ENCODE data around the gene BACE1.

BACE1 gene

DNA sequence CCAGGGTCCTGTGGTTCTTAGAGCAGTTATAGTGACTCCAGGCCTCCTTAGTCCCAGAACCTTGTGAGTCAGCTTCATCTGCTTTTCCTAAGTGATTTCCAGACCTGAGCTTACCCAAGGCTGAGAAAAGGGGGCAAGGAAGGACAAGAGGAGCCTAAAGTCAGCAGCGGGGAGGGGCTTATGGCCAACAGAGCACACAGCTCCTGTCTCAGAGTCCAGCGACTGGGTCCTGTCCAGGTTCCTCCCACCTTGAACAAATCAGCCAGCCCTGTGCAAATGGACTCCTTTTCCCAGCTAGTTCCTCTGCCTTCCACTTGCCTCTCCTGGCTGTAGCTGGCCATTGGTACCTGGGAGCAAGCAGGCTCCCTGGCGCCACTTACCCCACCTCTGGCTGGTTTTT is 10.9 kb downstream of the BACE1 start:
- DNase-seq, result no peak

DNA sequence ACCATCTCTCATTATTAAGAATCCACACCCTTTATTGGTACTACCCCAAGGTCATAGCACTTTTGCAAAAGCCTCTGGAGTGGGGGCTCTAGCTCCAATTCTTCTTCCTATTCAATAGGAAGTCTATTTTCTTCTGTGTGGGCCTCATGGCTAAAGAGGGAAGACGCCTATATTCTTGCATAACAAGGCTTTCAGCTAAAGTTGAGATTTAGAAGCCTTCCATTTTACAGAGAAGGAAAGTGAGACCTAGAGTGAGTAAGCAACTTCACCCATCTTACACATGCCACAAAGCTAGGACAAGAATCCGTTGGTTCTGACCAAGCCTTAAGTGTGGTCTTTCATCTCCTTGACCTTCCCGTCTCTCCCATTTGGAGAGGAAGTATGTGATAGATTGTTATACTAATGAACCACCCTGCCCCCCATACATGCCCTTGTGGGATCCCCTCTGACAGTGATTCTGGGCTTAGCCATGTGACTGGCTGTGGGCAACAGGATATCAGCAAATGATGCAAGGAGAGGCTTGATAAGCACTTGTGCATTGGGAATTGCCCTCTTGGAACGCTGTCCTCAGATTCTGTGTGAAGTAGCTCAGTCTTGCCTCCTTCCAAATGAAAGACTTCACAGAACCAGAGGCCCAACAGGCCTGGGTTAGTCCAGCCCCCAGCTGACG is 12.3 kb downstream of the BACE1 start:
- peak in 2 of 3 donors; percentile 34 to 44 for DNase-seq

DNA sequence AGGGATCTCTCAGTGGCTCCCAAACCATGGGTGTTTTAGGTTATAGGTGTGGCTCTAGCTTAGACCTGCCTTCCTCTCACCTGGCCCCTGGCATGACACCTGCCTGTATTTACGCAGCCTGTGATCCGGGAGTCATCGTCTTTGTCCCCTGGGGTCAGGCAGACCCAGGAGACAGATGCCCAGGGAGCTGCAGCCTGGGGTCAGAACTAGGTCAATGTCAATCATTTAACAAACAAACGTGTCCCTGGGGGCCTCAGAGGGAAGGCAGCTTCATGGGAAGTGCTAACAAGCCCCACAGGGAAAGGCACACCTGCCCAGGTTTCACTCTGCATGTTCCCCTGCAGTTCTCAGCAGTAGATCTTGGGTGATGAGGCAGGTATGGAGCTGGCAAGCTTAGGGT is 13.0 kb downstream of the BACE1 start:
- no peak for DNase-seq

DNA sequence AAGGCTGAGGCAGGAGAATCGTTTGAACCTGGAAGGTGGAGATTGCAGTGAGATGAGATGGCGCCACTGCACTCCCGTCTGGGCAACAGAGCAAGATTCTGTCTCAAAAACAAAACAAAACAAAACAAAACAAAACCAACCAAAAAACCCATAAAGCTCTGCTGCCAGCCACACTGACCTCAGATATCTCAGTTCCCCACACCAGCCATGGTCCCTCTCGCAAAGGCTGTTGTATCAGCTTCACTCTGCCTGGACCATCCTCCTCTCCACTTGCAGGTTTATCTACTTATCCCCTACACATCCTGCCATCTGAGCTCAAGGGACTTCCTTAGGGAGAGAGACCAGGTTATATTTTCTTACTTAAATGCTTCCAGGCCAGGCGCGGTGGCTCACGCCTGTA is 13.8 kb downstream of the BACE1 start:
- DNase-seq, result no peak

DNA sequence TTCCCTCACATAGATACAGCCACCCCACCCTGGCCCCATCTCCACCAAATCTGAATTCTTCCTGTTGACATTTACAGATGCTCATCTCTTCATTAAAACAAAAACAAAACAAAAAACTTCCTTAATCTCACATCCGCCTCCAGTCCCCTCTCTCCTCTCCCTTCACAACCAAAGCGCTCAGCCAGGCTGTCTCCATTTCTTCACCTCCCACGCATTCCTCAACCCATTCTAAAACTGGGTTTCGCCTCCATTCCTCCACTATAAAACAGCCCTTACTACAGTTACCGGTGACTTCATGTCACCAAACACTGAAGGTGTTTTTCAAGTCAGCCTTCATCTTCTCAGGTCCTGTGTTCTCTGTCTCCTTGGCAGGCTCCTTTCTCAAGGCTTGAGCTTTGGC is 15.3 kb downstream of the BACE1 start:
- DNase-seq, result no peak

DNA sequence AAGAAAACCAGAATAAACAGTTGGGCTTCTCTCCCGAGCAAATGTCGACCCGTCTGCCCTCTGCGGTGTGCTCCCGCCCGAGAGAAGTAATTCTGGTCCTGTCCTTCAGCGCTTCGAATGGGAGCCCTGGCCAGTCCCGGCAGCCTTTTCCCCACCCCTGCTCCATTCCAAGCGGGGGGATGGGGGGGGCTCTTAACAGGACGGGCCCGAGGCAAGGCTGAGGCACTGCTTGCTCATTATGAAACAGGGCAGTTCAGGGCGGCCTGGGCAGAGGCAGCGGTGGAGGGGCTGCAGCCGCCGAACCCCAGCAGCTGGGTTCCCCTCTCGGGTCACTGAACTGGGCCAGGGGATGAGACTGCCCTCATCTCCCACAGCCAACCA is 15.8 kb downstream of the BACE1 start:
- no peak for DNase-seq

DNA sequence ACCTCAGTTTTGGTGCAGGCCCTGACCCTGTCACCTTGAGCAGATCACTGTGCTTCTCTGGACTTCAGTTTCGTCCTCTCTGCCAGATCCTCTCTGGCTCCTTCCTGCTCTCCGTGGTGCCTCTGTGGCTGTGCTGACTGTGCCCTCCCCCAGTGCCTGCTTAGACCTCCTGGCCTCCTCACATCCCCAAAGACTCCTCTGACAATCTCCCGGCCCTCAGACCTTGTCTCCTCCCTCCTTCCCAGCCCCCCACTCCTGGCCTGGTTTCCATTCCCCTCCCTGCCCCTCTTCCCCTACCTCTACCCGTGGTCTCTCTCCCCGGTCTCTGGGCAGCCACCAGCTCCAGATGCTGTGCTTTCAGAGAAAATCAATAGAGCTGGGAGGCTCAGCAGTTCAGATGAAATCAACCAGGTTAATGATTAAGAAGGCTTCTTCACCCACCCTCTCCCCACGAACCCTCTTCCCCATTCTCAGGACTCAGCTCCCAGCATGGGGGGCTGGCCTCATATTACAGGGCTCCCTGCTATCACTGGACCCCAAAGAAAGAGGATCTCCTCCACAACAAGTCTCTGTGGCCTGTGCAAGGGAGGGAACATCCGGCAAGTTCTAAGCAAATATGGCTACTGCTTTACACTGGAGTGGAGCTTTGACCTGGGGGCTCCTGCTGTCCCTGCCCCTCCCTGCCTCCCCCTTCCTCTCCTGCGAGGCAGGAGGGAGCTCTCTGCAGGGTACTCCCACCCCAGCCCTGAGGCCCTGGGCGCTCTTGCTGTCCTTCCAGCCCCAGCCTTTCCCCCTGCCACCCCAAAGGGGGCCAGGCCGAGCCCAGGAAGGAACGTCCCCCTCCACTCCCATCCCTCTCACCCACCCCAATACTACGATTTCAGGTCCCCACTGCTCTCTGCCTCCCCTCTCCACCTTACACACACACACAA is 16.4 kb downstream of the BACE1 start:
- no peak for DNase-seq

DNA sequence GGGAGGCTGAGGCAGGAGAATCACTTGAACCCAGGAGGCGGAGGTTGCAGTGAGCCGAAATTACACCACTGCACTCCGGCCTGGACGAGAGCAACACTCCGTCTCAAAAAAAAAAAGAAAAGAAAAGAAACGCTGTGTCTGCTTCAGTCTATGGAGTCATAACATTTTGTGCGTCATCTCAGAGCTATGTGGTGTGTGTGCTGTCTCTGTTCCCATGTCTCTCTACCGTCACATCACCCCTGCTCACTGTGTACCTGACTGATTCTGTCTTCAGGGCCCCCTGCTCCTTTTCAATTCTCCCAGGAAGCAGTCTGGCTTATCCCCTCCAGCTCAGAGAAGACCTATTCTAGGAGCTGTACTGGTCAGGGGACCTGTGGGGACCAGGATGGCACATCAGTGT is 17.9 kb downstream of the BACE1 start:
- no peak for DNase-seq

DNA sequence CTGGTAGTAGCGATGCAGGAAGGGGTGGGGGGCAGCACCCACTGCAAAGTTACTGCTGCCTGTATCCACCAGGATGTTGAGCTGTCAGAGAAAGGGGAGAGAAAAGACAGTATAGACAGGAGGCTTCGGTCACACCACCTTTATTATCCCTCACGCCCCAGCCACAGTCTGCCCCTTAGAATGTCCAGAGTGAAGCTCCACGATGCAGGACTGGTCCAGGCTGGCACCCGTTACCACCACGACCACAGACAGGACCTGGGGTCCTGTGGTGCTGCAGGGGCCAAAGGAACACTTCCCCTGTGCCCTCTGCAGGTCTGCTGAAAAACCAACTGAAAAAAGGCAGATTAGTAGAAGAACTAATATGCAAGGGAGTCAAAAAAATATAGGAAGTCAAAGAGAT is 19.2 kb downstream of the BACE1 start:
- no peak for DNase-seq

DNA sequence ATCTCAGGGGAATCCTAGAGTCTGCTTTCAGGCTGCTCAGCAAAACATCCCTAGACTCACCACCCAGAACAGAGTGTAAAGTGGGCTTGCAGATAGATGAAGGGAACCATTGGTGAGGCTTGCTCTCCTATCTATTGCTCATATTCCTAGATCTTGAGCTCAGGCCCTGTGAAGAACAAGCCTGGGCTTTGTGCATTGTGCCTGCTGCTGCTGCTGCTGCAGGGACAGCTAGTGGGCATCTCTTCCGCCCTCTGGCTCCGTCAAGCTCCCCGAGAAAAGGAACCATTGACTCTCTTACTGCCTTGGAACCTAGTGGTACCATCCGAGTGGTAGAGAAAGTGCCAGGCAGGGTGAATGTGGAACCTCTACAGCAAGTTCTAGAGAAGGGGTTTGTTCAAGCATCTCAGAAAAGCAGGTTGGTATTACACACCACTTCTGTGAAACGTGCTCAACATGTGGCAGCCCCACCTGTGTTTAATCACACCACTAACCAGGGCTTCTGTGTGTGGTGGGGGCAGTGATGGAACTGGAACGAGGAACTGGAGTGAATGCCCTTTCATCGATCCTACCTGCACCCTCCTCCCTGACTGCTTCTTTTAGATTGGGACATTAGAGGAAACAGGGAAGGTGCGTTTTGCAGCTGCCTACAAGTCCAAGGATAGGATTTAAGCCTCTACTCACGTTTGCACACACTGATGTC is 20.5 kb downstream of the BACE1 start:
- no peak for DNase-seq

DNA sequence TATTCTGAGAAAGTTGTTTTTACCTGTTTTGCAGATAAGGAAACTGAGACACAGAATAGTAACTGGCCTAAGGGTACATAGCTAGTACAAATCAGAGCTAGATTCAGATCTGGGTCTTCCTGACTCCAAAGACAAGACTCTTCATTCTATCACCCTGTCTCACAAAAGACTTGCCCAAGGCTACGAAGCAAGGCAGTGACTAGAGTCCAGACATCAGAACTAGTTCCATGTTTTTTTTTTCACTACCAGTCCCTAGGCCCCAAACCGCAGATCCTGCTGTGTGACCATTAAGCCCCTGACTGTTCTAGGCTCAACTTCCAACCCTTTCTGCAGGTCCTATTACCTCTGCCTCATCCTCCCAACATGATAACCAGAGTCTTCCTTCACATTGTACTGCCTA is 23.4 kb downstream of the BACE1 start:
- no peak for DNase-seq

DNA sequence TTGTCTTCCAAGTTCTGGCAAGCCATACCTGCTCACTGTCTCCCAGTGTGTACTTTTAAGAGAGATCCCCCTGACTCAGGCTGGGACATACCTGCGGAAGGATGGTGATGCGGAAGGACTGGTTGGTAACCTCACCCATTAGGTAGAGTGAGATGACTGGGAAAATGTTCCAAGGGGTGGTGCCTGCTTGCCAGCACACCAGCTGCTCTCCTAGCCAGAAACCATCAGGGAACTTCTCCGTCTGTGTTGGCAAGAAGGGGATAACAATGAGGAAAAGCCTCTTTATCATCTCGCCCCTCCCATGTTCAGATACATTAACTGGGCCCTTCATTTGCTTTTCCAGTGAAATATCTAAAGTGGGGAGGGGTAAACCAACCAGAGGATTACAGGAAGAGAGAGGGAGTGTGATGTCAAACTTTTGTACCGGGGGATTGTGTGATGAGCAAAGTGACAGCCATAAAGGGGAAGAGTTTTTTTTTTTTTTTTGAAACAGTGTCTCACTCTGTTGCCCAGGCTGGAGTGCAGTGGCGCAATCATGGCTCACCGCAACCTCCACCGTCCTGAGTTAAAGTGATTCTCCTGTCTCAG is 25.2 kb downstream of the BACE1 start, which contains the start of gene BACE1-AS:
BACE1-AS (plus strand) TSS at position 538 of the 588 bp plus-strand sequence.
- no peak for DNase-seq

DNA sequence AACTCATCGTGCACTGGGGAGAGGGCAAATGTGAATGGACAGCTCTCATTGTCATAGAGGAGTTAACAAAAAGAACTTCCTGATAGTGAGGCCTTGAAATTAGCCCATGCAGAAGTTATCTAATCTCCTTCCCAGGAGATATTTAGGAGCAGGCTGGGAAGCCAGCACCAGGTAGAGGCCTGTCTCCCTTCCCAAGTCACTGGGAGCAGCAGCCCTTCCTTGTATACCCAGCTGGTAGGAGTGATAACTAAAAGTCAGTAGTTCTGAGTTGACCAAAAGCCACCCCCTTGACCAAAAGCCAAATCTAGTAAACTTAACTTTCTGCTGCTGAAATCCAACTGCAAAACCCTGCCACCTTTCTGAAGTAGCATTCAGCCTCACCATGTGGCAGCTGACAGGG is 26.3 kb downstream of the BACE1 start:
- DNase-seq, result no peak

DNA sequence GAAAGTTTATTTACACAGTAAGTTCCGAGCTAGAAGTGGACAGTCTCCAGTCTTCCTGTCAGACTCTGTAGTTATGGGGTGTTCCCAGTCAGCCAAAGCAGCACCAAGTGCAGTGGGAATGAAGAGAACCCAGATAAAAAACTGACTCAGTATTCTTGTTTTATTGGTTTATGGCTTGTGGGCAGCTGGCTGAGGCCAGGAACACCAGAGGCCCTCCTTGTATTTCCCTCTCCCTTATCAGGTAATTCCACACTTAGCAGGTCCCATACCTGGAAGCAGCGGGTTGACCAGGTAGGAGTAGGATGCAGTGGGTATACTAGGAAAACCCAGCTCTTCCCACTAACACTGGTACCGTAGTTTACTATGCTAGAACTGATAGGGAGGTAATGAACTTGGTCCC is 28.4 kb downstream of the BACE1 start:
- no peak for DNase-seq

DNA sequence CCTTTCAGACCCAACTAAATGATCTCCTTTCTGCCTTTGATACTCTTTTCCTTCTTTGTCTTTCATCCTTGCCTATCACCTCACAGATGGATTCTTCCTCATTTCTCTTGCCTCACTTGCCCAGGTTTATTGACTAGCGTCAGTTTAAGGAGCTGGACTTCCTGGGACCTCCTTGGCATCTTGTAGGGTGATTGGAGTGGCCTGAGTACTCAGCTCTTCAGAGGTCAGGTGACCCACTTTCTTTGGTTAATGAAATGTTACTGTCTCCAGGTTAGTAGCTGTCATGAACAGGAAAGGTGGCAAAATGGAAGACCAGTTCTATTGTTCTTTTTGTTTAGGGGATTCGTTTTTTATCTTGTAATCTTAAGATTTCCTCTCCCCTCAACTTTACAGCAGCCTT is 29.5 kb downstream of the BACE1 start:
- no peak for DNase-seq

DNA sequence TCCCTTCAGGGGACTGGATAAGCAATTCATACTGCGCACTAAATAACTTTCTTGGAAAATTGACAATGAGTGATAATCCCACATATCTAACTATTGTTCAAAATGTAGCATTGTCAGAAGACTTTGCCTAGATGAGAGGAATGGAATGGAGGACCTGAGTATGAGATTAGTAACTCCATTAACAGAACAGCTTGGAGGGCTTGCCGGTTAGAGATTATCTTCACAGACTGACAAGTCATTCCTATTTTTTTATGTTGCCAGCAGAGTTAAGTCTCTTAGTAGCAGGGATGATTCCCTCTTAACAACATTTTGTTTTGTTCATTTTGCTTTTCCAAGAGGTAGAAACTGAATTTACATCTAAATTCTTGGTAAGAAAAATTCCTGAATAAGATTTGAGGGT is 32.0 kb downstream of the BACE1 start:
- DNase-seq, result no peak

DNA sequence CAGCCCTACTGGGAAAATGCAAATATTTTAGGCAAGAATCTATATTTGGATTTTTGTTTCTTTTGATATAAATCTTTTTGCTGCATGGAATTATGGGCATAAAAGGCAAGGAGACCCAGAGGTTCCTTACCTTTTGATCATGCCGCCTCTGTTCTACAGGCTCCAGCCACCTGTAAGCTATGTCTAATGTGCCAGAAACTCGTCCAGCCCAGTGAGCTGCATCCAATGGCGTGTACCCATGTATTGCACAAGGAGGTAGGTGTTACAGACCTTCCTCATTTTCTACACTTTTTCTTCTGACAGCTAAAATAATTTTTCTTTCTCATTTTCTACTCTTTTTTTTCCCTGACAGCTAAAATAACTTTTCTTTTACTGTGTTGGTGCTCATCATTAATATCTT is 33.1 kb downstream of the BACE1 start:
- no peak for DNase-seq

DNA sequence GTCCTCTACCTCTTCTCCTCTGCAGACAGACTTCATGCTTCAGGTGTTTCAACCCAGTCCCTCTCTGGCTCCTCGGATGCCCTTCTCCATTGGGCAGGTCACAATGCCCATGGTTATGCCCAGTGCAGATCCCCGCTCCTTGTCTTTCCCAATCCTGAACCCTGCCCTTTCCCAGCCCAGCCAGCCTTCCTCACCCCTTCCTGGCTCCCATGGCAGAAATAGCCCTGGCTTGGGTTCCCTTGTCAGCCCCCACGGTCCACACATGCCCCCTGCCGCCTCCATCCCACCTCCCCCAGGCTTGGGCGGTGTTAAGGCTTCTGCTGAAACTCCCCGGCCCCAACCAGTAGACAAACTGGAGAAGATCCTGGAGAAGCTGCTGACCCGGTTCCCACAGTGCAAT is 34.2 kb downstream of the BACE1 start:
- no peak for DNase-seq

DNA sequence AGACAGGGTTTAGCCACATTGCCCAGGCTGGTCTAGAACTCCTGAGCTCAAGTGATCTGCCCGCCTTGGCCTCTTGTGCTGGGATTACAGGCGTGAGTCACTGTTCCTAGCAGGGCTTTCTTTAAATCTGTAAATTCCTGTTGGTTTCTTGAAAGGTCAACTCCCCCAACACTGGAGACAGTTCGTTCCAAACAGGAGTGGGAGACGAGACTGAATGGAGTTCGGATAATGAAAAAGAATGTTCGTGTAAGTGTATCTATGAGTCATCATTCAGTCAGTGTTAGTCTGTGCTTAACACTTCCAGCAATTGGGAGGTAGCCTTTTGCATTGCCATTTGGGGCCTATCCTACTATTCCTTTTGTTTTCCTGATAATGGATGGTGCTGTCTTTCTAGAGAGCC is 34.9 kb downstream of the BACE1 start:
- no peak for DNase-seq

DNA sequence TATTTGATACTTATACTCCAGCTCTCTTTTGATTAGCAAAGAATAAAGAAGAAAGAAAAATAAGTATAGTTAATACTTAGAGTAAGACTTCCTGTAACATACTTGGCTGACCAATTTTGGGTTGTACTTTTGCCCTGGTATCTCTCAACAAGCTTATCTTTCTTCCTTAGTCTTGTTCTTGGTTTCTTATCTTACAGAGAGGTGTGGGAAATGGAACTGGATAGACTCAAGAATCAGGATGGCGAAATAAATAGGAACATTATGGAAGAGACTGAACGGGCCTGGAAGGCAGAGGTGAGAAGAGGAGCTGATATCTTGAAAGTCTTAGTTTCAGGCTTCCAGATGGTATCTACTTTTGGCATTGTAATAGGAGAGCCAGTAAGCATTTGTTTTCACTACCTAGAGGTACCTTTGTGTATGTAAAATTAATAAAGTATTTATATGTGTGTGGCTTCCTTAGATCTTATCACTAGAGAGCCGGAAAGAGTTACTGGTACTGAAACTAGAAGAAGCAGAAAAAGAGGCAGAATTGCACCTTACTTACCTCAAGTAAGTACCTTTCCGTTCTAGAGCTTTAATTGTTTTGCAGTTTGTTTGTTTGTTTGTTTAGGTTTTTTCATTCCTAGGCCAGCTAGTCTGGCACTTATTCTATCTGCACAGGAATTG is 36.2 kb downstream of the BACE1 start:
- DNase-seq, result no peak

DNA sequence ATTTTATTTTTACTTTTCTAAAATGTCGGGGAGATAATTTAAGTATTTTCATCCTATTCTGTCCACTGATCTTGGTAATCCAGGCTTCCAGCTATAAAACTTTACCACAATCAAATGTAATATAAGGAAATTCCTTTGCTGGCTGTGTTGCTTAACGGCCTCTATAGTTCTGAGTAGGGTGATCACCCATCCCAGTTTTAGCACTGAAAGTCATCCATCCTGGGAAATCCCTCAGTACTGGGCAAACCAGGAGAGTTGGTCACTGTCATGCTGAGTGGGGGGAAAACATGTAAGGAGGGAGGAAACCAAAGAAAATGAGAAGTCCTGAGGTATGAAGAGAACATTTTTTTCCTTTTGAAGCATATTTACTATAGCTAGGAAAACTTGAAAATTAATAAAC is 37.7 kb downstream of the BACE1 start:
- DNase-seq, result peak; percentile 46 to 63 (median 49)

DNA sequence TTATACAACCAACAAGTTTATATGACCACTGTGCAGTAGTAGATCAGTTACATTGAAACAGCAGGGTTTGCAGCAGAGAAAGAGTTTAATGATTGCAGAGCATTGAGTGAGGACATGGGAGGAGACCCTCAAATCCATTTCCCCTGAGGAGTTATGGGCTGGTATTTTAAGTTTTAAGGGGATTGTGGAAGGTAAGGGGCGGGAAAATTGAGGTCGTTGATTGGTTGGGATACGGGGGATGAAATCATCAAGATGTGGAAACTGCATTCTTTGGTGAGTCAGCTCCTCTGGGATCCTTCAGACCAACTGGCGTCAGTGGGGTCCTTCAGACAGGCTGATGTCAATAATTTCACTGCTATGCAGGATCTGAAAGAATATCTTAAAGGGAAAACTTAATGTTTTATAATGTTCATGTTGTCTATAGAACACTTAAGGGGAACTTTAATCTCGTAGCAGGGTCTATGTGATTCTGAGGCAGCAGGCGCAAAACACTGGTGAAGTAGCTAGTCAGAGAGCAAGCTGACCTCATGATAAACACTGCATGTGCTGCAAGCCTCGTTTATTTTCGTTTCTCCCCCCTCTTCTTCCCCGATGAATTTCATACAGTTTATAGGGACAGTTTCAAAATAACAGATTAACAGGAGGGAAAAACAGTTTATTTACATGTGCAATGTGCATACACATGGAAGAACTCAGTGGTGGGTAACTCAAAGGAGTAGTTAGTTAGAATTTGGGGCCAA is 42.3 kb downstream of the BACE1 start:
- peak in 1 of 3 donors; percentile 9 for DNase-seq
